HepG2 (cell line): ENCODE data around the gene ISY1. TPM values are rescaled to one million over a fixed set of nuclear protein-coding genes. Genes with fewer than 3 reads are reported as not detected.

Source experiments
- CREB1 ChIP-seq, 2 experiments: fragments of 450-650 bp in 1 of 2; IDR thresholded peaks; 2 replicates each; pipeline ENCODE4 v1.6.1; 2016 to 2017; ENCODE audit warnings: control low read depth in 1 of 2, mild to moderate bottlenecking in 1 of 2, missing compliant biosample characterization in 1 of 2, missing genetic modification characterization in 1 of 2
- EP300 ChIP-seq, 3 experiments: sonication (generic) in 1 of 3; formaldehyde crosslinking in 1 of 3; IDR thresholded peaks; 2 replicates each; pipeline versions ENCODE4 v1.5.1 to v1.6.1; 2011 to 2020; ENCODE audit warnings: low read depth in 2 of 3, low read length in 2 of 3, borderline replicate concordance in 1 of 3, improper control_type of control experiment in 1 of 3, mild to moderate bottlenecking in 1 of 3, missing genetic modification reagents in 1 of 3, moderate library complexity in 1 of 3
- GATAD1 ChIP-seq: IDR thresholded peaks from 2 replicates; pipeline ENCODE4 v1.6.1; 2016; ENCODE audit warnings: missing genetic modification reagents, missing compliant biosample characterization
- HHEX ChIP-seq: IDR thresholded peaks from 2 replicates; pipeline ENCODE4 v1.6.1; 2016; ENCODE audit warnings: control low read depth
- KAT2B ChIP-seq: fragments of 150-350 bp; IDR thresholded peaks from 2 replicates; pipeline ENCODE4 v1.6.1; 2014; ENCODE audit warnings: low read depth, low read length, borderline replicate concordance
- MYPOP ChIP-seq: sonication (generic); formaldehyde crosslinking; IDR thresholded peaks from 2 replicates; pipeline ENCODE4 v1.8.1; 2023; ENCODE audit warnings: mild to moderate bottlenecking, moderate library complexity, missing genetic modification reagents
- NFAT5 ChIP-seq: sonication (generic); formaldehyde crosslinking; IDR thresholded peaks from 2 replicates; pipeline ENCODE4 v1.4.0; 2020; ENCODE audit warnings: missing genetic modification reagents
- PAF1 ChIP-seq: IDR thresholded peaks from 2 replicates; pipeline ENCODE4 v1.6.1; 2016; ENCODE audit warnings: missing genetic modification reagents, missing compliant biosample characterization
- RBM22 ChIP-seq: fragments of 200-400 bp; formaldehyde crosslinking; optimal IDR thresholded peaks from 2 replicates; pipeline ENCODE3; 2017; ENCODE audit warnings: mild to moderate bottlenecking, low read length, moderate library complexity
- SP1 ChIP-seq, 2 experiments: fragments of 450-650 bp in 1 of 2; sonication (generic) in 1 of 2; formaldehyde crosslinking in 1 of 2; IDR thresholded peaks; 2 replicates each; pipeline versions ENCODE4 v1.4.0 to v1.6.1; 2016 to 2020; ENCODE audit warnings: missing genetic modification reagents in 1 of 2
- SP2 ChIP-seq: sonication (generic); formaldehyde crosslinking; IDR thresholded peaks from 2 replicates; pipeline ENCODE4 v1.5.1; 2020; ENCODE audit warnings: mild to moderate bottlenecking, missing genetic modification reagents
- XRCC5 ChIP-seq: fragments of 200-400 bp; formaldehyde crosslinking; optimal IDR thresholded peaks from 2 replicates; pipeline ENCODE3; 2017; ENCODE audit warnings: mild to moderate bottlenecking, low read length
- ZNF230 ChIP-seq: sonication (generic); formaldehyde crosslinking; IDR thresholded peaks from 2 replicates; pipeline ENCODE4 v1.4.0; 2020; ENCODE audit warnings: mild to moderate bottlenecking, missing genetic modification reagents
- ZNF251 ChIP-seq: sonication (generic); formaldehyde crosslinking; IDR thresholded peaks from 2 replicates; pipeline ENCODE4 v1.9.0; 2021; ENCODE audit warnings: mild to moderate bottlenecking, missing genetic modification reagents
- ZNF281 ChIP-seq: sonication (generic); formaldehyde crosslinking; IDR thresholded peaks from 2 replicates; pipeline ENCODE4 v1.4.0; 2020; ENCODE audit warnings: missing genetic modification reagents, borderline replicate concordance
- ZNF580 ChIP-seq: IDR thresholded peaks from 2 replicates; pipeline ENCODE4 v1.6.1; 2016; ENCODE audit warnings: low read depth, borderline replicate concordance
- ZNF619 ChIP-seq: sonication (generic); formaldehyde crosslinking; IDR thresholded peaks from 2 replicates; pipeline ENCODE4 v1.4.0; 2020; ENCODE audit warnings: mild to moderate bottlenecking, missing genetic modification reagents
- ZNF878 ChIP-seq: sonication (generic); formaldehyde crosslinking; IDR thresholded peaks from 2 replicates; pipeline ENCODE4 v1.8.1; 2023; ENCODE audit warnings: mild to moderate bottlenecking, missing genetic modification reagents, moderate library complexity
- ZSCAN20 ChIP-seq: sonication (generic); formaldehyde crosslinking; IDR thresholded peaks from 2 replicates; pipeline ENCODE4 v1.4.0; 2020; ENCODE audit warnings: missing genetic modification reagents, mild to moderate bottlenecking, borderline replicate concordance
- polyA plus RNA-seq, 8 experiments: library from polyadenylated mRNA; depleted of rRNA in 3 of 8; stranded (reverse) in 7 of 8; unstranded in 1 of 8; fragments of >200 nt; fragmentation: Illumina TruSeq in 4 of 8; extraction: Trizol in 4 of 8; gene quantifications; 2 replicates each; pipeline versions ENCODE4 v1.2.1 to v1.2.3, GENCODE V29; 2011 to 2016; ENCODE audit warnings: low read depth in 4 of 8, missing spikeins in 1 of 8, mixed read lengths in 1 of 8; ENCODE audit not compliant: insufficient read depth in 1 of 8
- total RNA-seq, 5 experiments: library from RNA; depleted of rRNA; stranded (reverse); fragments of >200 nt; fragmentation: Illumina TruSeq; extraction: Trizol; gene quantifications; 2 replicates each; pipeline ENCODE4 v1.2.3, GENCODE V29; 2016; ENCODE audit warnings: low read depth in 1 of 5

The ISY1 gene
- total and polyA plus RNA-seq, 2 of the 13 experiments (the other 11 are each of a cell fraction or from before 2014, with no cell fraction given): 21.0 to 39.1 TPM

GRCh38 chr3:129162729-129163579, 2.1 kb upstream of the ISY1 start (continued):
- TF ChIP-seq SP2 (CRISPR knock-in tag) (no peak), KAT2B (no peak), ZNF580 (CRISPR knock-in tag) (no peak), XRCC5 (no peak), MYPOP (CRISPR knock-in tag) (no peak), ZNF619 (CRISPR knock-in tag) (no peak), ZNF251 (no peak), ZSCAN20 (CRISPR knock-in tag) (no peak), ZNF230 (CRISPR knock-in tag) (no peak), SP1 (IDR thresholded peaks at IDR 0.05) (no peak), SP1 (CRISPR knock-in tag; IDR thresholded peaks at IDR 0.05) (no peak), RBM22 (peak; percentile 92), ZNF878 (CRISPR knock-in tag) (no peak), GATAD1 (CRISPR knock-in tag) (no peak), NFAT5 (CRISPR knock-in tag) (no peak), HHEX (CRISPR knock-in tag) (no peak), PAF1 (peak; percentile 84; the same call in 1 of the 2 replicates), CREB1 (IDR thresholded peaks at IDR 0.05) (no peak), CREB1 (CRISPR knock-in tag; IDR thresholded peaks at IDR 0.05) (peak; percentile 26; the same call in 1 of the 2 replicates), EP300 (IDR thresholded peaks at IDR 0.05; ENCODE audit: low read depth in 2 of 2, low read length in 2 of 2) (no peak), EP300 (CRISPR knock-in tag; IDR thresholded peaks at IDR 0.05; ENCODE audit: borderline replicate concordance) (no peak), ZNF281 (no peak)
